Stimulated activated naive CD8-positive, alpha-beta T cell treated with anti-CD3 and anti-CD28 coated beads, Interleukin-15, Interleukin-2, amounts not matched to agents 100 U/mL and 50 U/mL, for 24 hours (primary cell): Measurements from ENCODE around the gene RPRD1B.
"Not testable (repeated sequence)": the region's sequence is repeated elsewhere in the genome, so short reads cannot be mapped to it uniquely, and the experiment has no call there.

Experiments used
- ATAC-seq: fragments of 150-1000 bp; cut with Tn5 transposase; one replicate; pipeline ENCODE4 v1.10.0; 2021
- DNase-seq: peaks from one replicate; pipeline ENCODE4 v3.0.0; 2021

RPRD1B gene

DNA sequence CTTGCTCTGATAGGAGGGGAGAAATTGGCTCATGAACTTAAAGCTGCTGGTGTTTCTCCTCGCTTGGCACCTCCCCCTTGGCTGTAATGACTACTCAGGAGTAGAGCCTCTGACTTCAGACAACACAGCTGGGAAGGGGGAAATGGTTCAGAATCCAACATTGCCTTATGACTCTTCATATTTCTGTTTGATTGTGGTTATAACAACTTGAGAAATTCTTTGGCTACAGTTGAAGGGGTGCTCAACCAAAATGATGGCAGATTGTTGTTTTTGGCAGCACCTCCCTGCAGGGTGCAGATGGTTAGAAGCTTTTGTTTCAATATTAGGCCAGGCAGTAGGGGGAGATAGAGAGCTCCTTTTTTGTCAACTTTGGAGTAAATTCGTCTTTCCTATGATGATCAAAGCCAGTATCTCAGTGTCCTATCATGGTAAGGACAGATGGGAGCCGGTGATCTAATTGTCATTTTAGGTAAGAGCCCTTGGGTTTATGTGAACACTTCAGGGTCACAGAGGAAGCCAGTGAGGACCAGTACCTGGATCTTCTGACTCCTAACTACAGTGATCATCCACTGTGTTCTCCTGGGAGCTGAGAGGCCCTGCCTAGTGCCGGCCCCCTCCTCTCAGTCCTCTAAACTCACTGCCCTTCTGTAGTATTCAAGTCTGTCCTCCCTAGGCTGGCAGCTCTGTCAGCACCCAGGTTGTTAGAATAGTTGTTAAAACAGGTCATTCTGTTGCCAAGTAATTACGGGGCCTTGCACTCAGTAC is 39.9 kb downstream of the RPRD1B start:
- DNase-seq (peak; percentile 13), ATAC-seq (peak; percentile 52)

DNA sequence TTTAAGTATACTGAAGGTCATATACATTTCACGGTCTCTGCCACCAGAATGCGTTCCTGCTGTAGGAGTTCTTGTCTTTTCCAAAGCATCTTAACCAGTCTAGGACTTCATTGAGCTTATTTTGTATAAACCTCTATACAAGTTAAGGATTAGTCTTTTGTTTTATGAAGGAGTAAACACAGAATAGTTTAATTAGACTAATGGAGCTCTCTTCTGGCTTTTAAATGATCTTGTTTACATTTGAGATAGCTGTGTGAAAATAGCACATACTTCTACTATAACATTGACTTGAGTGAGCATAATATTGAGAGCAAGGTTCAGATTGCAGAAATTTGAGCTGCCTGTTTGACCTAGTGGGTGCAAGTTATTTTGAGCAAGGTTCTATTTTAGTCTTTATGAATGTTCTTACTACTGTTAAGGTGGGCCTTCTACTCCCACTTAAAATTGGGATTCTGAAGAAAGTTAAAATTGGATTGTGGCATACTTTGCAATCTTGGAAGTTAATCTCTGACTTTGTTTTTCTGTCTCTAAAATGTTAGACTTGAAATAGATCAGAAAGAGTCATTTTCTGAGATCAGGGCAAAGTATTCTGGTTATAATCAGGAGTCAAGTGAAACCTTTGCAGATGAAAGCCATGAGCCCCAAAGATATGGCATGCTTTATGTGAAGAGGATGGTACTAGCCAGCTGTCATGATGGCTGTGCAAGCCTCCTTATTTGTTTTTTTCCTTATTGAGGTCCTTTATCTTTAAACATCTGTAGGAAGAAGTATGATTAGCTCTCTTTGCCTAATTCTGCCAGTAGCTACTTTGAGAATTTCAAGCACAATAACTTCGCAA is 41.8 kb downstream of the RPRD1B start:
- no peak for DNase-seq
- no peak for ATAC-seq

DNA sequence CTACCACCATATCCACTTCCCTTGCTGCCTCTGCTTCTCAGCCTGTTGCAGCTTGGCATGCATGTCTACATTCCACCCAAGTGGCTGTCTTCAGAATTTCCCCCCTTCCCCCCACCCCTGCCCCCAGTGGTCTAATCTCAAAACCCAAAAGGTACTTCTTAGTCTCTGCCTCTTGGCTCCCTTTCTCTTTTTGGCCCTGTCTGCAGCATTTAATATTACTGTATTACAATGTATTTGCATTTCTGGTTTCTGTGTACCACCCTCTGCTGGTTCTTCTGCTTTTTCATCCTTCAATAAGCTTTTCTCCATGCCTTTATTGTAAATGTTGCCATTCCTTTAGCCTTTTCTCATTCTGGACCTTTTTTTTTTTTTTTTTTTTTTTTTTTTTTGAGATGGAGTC is 43.0 kb downstream of the RPRD1B start:
- ATAC-seq (no peak), DNase-seq (no peak)

DNA sequence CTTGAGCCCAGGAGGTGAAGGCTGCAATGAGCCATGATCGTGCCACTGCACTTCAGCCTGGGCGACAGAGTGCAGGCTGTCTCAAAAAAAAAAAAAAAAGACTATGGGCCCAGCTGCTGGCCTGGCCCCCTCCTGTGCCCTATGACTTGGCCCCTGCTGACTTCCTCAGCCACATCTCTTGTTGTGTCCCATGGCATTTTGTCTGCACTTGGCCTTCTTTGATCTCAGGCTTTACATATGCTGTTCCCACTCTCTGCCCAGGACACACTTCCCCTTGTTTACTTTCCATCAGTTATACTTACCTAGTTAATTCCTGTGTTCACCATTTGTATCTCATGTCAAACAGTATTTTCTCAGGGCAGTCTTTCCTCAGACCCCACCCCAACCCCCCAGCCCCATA is 44.5 kb downstream of the RPRD1B start:
- DNase-seq (no peak), ATAC-seq (no peak)

DNA sequence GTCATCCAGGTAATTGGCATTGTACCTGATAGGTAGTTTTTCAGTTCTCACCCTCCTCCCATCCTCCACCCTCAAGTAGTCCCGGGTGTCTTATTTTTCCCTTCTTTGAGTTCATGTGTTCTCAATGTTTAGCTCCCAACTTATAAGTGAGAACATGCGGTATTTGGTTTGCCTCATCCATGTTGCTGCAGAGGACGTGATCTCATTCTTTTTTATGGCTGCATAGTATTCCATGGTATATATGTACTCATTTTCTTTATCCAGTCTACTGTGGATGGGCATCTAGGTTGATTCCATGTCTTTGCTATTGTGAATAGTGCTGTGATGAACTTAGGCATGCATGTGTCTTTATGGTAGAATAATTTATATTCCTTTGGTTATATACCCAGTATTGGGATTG is 45.8 kb downstream of the RPRD1B start:
- ATAC-seq: no peak

DNA sequence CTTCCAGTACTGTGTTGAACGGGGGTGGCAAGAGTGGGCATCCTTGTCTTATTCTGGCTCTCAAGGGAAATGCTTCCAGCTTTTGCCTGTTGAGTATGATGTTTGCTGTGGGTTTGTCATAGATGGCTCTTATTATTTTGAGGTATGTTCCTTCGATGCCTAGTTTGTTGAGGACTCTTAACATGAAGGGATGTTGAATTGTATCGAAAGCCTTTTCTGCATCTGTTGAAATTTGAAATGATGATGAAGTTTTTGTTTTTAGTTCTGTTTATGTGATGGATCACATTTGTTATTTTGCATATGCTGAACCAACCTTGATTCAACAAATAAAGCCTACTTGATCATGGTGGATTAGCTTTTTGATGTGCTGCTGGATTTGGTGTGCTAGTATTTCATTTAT is 48.0 kb downstream of the RPRD1B start:
- ATAC-seq: no peak
- no peak for DNase-seq

More for the DNA sequence above, 45.8 kb downstream of the RPRD1B start:
- no peak for DNase-seq

DNA sequence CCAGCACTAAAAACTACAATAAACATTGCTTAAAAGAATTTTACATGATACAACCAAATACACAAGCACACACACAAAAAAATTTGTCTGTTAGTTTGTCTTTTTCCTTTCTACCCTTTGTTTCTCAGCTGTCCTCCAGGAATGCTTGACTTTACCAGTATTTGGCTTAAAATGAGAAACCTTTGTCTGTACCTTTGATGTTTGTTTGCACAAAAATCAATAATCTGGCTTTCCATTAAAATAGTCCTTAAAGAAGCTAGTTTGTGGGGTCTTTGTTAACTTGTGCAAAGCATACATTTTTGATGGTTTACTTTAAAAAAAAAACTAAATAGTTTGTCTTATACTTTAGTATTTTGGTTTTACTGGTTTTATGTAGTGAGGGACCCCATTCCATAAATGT is 49.3 kb downstream of the RPRD1B start:
- no peak for ATAC-seq

DNA sequence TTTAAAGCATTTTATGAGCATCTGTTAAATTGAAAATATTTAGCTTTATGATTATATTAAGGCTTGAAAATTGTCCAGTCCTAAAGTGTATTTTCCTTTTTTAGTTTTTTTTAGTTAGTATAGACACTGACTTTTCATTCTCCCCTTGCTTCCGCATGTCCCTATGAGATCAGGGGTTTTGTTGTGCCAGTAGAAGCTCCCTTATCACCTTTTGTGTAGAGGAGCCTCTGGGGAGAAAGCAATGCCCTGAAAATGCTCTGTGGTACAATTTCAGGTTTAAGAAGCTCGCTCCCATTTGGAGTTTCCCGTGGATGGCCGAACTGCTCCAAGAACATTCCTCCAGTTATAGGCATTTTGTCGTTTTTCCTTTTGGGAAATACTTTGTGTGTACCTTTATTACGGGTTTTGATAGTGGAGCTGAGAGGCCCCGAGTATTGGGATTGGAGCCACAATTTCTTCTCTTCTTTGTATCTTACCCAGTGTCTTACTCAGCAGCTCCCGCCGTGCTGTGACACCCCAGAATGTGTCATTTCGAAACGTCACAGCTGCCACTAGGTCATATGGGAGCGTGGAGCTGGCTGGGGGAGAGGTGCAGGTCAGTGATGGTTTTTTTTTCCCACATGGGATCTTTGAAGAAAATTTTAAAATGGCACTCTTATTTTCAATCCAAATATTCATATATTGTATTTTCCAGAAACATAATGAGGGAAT is 49.9 kb downstream of the RPRD1B start:
- ATAC-seq (no peak), DNase-seq (no peak)

More for the DNA sequence above, 49.3 kb downstream of the RPRD1B start:
- no peak for DNase-seq

DNA sequence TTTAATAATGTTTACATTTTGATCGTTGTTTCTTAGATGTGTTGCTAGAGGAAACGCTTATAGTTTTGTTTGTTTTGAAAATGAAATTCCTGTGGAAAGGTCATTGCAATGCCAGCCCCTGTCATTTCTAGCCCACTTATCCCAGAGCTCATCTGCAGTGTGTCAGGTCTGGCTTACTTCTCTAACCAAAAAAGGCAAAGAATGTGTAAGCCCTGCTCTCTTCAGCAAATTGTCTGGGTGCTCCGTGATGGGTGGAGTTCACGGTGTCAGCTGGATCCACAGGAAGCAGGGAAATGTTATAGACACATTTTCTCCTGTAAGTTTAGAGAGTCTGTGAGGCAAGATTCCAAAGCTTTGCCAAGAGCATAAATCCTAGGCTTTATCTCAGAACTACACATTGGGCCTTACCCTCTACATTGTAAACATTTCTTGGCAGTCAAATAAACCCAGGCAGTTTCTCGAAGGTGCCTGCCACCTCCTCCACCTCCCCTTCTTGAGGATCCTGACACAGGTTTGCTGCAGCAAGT is 50.9 kb downstream of the RPRD1B start:
- no peak for DNase-seq
- no peak for ATAC-seq

DNA sequence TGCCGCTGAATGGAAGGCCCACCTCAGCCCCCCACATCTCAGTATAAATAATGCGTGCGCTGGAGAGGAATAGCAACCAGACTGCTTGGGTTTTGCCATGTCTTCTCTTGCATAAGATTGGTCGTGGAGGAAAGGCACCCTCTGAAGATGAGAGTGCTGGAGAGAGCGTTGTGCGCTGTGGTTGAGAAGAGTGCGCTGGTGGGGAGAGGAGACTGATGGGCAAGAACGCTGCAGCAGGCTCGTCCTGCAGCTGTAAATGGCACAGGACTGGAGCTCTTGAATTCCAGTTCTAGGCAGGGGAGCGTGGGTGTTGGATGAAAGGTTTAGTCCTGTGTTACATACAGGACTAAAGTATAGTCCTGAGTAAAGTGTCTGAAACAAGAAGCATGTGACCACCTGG is 51.5 kb downstream of the RPRD1B start:
- ATAC-seq: no peak

DNA sequence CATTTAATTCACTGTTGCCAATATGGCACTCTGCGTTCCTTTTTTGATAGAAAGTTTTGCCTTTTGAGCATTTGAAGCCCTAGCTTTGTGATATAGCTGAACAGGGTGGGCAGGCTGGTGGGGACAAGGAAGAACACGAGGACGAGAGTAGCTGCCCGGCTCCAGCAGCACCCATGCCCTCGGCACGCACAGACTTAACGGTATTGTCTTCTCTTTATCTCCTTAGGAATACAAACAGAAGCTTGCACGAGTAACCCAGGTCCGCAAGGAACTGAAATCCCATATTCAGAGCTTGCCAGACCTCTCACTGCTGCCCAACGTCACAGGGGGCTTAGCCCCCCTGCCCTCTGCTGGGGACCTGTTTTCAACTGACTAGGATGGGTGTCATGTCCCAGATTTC is 56.0 kb downstream of the RPRD1B start:
- ATAC-seq: no peak
- DNase-seq: no peak

More for the DNA sequence above, 51.5 kb downstream of the RPRD1B start:
- no peak for DNase-seq

DNA sequence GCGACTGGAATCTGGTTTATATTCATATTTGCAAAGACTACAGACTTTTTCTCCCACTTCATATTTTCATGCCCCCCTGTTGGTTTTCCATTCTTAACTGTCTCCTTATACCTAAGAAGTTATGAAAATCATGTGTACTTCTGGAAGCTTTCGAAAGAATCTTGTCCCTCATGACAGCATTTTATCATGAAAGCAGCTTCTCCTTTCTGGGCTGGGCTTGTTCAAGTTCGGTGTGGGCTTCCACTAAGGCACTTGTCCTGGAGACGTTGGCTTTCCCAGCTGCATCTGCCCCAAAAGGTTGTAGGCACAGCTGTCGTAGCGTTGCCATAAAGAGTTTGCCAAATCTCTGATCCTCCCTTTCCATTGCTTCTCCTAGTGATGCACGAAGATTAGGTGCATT is 56.5 kb downstream of the RPRD1B start:
- DNase-seq: no peak
- ATAC-seq: no peak

DNA sequence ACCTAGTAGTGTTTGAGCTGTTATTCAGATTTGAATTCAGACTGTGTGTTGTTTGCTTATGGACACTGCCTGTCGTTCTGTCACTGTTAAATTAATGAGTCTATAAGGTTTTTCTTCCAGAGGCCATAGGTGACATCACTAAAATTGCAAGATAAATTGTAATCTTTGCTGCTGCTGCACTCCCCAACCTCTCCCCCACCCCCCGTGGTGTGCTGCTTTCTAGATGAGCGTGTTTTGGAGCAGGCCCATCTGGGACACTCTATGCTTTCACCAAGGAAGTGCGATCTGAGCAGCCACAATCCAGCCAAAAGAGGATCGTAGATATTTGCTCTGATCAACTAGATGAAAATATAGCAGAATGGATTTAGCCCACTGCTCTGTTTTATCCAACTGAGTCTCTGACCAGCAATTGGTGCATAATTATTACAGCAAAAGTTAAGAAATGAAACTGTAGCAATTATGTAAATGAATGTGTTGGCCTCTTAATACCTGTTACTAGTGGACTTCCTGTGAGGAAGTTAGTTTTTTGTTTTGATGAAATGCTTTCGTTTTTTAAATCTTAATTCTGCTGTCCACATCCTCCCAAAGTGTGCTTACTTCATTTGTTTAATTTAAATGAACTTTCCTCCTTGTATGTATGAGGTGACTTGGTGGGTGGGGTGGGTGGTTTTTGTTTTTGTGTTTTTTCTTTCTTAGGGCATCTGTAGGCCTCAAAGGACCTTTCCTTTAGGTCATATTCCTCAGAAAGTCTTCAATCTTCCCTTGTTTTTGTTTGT is 58.1 kb downstream of the RPRD1B start:
- ATAC-seq (no peak), DNase-seq (no peak)

DNA sequence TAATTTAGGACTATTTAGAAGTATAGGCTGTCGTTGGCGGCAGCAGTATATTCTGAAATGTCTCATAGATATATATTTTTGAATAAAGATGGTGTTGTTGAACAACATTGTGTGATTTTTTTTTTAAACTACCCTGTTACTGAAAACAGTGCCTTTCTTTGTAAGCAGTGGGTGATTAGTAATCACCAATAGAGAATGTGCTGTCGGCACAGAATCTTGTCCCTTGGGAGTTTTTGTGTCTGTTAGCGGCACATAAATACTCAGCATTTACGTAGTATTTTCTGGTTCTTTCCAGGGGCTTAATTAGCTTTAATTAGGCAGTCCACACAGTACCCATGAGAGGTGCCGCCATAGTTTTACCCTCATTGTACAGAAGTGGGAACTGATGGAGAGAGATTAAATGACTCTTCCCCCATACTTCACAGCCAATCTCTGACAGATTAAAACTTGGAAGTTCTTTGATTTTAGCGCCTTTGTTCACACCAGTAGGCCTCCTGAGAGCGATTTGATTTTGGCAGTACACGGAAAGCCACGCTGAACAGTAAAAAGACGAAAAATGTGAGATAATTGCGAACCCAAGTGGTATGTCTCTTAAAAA is 58.8 kb downstream of the RPRD1B start:
- ATAC-seq (no peak), DNase-seq (no peak)

DNA sequence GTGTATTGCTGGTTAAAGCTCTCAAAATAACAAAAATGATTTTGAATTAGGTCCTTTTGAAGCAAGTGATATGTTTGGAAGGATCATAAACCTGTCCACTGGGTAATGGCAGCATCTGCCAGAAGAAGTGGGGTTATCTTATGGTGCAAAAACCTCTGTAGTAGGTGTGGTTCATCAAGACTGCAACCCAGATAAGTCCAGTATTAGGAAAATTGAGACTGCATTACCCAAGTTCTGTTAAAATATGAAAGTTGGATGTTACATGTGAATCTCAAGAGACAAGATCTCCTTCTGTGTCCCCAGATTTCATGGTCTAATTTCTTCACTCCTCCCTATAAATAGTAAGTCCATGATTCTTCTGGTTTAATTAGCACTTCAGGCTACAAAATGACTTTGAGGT is 59.4 kb downstream of the RPRD1B start:
- DNase-seq: no peak
- no peak for ATAC-seq

DNA sequence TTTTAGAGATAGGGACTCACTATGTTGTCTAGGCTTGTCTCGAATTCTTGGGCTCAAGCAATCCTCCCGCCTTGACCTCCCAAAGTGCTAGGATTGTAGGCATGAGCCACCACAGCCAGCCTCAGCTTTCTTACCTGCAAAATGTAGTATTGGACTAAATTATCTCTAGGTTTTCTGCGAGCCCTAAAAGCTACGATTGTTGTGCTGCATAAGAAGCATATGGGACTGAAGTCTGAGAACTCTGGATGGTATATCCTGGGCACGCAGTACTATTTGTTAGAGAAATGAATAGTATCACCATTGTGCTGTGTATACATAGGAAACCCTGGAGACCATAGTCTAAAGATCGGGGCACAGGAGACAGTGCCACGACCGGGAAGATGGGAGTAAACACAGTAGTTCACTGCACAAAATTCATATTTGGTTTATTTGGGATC is 60.1 kb downstream of the RPRD1B start:
- ATAC-seq: no peak
- DNase-seq: no peak

DNA sequence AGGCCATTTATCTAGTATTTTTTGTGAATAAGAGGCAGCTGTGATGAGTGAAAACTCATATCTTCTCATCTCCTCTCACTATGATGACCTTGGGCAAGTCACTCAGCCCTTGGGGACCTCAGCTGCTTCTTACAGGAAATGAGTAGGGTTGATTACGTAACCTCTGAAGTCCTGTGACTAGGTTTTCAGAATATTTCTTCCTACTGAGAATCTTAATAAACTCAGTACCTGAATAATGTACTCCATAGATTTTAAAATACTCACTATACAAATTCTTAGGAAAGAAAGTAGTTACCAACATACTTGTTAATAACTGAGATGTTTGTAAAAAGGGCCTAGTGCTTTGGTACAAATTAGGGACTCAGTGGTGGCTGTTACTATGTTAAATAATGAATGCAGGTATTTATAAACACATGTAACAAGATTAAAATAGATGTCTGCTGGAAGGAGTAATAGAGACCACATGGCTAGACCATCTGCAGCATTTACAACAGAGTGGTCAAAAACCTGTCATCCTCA is 60.9 kb downstream of the RPRD1B start:
- DNase-seq (no peak), ATAC-seq (peak; percentile 69)

DNA sequence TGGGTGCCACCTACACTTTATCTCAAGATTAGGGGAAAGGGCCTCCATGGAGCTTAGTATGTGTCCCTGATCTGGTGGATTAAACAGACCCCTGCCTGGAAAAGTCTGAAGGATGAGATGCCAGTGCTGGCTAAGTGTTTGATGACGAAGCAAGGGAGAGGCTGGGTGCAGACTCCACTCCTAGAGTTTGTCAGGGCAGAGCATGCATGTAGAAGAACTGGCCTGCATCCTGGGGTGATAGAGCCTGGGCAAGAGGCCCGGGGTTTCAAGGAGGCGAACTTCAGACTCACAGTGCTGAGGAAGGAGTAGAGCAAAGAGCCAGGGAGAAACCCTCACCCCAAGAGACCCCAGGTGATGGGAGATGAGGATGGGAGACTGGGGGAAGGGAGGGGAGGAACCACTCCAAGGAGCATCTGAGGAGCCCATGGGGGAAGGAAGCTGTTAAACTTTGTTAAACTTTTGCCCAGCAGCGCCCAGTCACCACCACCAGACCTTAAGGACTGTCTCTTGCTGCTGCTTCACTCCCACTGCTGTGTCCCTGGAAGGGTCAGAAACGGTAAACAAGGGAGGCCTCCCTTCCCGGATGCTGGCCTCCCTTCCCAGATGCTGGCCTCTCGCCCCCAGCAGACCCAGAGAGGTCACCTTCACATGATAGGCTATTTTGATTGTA is 61.6 kb downstream of the RPRD1B start:
- ATAC-seq: no peak
- no peak for DNase-seq

DNA sequence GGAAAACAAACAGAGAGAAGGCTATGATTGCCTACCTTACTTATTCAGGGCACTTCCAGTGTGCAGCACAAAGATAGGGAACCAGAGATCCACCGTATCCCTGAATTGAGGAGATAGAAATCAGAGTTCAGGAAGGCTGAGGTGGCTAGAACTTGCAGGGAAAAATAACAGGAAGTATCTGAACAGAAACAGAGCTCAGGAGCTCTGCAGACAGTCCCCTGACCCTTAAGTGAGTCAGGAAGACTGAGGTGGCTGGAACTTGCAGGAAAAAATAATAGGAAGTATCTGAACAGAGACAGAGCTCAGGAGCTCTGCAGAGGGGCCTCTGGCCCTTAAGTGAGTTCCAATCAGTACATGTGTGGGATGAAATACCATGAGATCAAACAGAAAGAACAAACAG is 65.4 kb downstream of the RPRD1B start:
- DNase-seq (no peak), ATAC-seq (no peak)

DNA sequence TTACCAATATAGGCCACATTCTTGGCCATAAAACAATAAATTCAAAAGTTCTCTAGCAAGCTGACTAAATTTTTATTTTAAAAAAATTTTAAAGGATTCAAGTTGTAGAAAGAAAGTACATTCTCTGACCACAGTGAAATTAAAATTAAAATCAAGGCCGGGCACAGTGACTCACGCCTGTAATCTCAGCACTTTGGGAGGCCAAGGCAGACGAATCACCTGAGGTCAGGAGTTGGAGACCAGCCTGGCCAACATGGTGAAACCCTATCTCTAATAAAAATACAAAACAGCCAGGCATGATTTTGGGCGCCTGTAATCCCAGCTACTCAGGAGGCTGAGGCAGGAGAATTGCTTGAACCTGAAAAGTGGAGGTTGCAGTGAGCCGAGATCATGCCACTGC is 68.7 kb downstream of the RPRD1B start:
- not testable (repeated sequence) for DNase-seq, ATAC-seq

DNA sequence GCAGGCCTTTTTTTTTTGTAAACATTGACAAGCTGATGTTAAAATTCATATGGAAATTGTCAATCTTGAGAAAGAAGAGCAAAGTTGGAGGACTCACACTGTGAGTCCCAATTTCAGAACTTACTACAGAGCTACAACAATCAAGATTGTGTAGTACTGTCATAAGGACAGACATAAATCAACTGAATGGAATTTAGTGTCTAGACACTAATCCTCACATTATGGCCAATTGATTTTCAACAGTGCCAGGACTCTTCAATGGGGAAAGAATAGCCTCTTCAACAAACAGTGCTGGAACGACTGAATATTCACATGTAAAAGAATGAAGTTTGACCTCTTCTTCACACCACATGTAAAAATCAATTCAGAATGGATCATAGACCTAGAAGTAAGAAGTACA is 70.7 kb downstream of the RPRD1B start:
- no peak for DNase-seq
- ATAC-seq: no peak
